Epithelial cell of esophagus (primary cell): Measurements from ENCODE around the gene NDUFB4.

ENCODE experiments used
- DNase-seq: peaks from one replicate; pipeline ENCODE4 v3.0.0; 2010; ENCODE audit warnings: low read depth
- H3K4me3 ChIP-seq: 2 replicates; pipeline ENCODE4 v1.5.1; 2011; ENCODE audit warnings: mild to moderate bottlenecking, low read length, control low read depth
- TF ChIP-seq, protein P1 (sequence below): IDR thresholded peaks from 2 replicates; pipeline ENCODE4 v1.5.1; 2011; ENCODE audit warnings: low read depth, mild to moderate bottlenecking, low read length, control low read depth, inconsistent platforms; ENCODE audit not compliant: insufficient read depth; ENCODE audit errors: missing control alignments

NDUFB4 gene

DNA sequence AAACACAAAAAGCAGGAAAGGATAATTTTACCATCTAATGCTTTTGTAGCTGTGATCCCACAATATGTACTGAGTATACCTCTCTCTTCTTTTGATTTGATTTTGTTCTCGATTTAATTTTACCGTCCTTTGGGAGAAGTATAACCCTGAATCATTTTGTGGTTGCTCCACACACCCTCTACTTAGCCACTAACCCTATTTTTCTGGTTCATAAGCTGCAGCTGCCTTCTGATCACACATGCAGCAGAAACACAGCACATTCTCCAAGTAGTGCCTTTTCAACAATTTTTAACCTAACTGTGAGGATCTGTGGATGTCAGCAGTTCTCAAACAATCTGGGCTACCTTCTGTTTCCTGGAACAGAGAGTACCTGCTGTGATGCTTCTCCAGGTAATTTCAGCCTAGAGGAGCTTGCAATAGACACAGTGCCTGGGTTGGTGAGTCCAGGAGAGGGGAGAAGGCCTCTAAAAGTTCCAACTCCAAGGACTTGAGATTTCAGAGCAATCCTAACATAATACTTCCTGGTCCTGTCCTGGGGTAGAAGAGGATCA is 45.6 kb downstream of the NDUFB4 start:
- DNase-seq: no peak
- no peak overlapping the region for H3K4me3 ChIP-seq
- TF ChIP-seq, protein P1, sequence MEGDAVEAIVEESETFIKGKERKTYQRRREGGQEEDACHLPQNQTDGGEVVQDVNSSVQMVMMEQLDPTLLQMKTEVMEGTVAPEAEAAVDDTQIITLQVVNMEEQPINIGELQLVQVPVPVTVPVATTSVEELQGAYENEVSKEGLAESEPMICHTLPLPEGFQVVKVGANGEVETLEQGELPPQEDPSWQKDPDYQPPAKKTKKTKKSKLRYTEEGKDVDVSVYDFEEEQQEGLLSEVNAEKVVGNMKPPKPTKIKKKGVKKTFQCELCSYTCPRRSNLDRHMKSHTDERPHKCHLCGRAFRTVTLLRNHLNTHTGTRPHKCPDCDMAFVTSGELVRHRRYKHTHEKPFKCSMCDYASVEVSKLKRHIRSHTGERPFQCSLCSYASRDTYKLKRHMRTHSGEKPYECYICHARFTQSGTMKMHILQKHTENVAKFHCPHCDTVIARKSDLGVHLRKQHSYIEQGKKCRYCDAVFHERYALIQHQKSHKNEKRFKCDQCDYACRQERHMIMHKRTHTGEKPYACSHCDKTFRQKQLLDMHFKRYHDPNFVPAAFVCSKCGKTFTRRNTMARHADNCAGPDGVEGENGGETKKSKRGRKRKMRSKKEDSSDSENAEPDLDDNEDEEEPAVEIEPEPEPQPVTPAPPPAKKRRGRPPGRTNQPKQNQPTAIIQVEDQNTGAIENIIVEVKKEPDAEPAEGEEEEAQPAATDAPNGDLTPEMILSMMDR: no peak

DNA sequence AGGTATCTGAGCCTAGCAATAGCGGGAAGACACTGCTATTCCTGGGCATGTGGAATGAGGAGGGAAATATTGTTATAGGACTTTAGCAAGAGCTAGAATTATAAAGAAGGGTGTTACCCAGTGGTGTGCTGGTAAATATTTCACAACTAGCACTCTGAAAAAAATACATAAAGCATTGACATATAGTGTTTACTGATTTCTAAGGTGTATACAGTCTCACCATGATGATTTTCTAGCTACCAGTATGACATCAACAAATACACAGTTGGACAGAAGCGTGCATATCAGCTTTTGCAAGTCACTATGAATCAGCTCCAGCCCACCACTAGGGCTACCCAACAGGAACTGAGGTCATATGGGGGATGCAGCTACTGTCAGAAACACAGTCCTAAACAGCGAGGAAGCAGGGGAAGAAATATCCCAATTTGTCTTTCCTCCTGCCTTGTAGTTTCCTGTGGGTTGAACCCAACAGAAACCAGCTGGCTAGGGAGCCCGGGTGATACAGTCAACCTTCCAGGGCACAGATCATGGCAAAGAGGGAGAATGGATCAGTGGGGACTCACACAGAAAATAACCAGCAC is 46.3 kb downstream of the NDUFB4 start:
- TF ChIP-seq, protein P1: no peak
- no peak for DNase-seq
- H3K4me3 ChIP-seq: no peak overlapping the region

DNA sequence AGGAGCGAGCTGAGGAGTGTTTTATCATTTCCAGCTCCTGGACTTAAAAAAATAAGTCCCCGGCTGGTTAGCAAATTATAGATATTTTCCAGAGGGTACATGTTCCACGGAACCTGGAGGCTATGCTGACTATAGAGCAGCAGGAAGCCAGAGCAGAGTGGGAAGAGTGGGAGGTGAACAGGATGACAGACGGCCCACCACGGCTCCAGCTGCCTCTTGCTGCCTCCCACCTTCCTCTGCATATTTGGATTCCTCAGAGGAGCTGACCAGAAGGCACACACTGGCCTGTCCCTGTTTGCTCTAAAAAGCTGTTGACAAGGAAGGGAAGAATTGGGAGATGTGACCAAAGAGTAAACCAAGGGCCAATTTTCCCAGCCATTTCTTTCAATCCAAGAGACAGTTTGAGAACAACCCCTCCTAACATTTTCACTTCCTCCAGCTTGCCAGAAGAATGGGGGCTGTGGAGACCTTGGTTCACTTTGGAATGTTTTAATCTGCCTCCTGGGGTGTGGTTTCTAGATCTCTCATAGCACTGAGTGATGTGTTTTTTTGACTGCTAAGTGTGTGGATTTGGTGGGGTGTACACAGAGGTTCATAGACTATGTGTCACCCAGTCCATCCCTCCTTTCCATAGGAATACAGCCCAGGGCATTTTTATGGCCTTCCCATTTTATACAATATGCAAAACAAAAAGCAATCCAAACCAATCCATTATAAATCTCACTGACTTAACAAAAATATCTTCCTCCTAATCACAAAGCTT is 49.1 kb downstream of the NDUFB4 start:
- DNase-seq: no peak
- H3K4me3 ChIP-seq: no peak overlapping the region
- TF ChIP-seq, protein P1: no peak

DNA sequence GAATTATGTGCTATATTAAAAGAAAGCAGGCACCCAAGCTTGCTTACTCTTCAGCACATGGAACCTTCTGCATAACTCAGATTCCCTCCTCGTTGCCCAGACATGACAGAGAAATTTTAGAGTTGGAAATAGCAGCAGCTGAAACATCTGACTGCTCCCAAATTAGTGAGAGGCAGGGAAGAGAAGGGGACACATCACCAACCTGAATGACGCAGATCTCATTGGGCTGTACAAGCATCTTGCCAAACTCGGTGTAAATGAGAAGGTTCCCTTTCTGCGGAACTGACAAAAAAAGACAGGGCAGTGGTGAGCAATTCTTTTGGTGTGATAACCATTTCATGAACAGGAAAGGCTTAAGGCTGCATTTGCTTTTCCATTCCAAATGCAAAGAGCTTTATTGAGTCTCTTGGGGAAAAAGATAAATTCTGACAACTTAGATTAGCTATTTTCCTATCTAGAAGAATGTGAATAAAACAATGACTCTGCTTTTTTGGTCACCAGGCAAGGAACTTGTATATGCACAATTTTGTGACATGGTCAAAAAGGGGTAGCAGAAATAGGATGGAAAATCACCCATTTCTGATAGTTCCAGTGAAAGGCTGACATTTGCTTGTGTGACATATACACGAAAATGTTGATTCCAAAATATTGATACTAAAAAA is 50.8 kb downstream of the NDUFB4 start:
- DNase-seq: no peak
- TF ChIP-seq, protein P1: no peak
- H3K4me3 ChIP-seq: no peak overlapping the region

DNA sequence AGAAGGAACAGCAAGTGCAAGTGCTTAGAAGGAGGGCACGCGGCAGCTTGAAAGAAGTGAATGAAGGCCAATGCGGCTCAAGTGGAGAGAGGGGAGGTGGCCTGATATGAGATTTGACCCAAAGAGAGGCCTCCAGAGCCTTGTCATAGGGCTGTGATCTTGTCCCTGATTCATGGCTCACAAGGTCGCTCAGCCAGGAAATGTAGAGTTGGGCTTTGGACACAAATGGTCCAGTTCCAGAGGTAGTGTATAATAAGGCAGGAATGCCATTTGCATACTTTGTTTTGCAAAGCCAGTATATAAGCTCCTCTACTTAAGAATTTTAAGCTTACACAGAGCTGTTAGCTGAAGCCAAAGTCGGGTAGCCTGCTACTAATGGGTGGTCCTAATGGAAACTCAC is 52.2 kb downstream of the NDUFB4 start:
- TF ChIP-seq, protein P1: no peak
- H3K4me3 ChIP-seq: no peak overlapping the region
- DNase-seq: no peak

DNA sequence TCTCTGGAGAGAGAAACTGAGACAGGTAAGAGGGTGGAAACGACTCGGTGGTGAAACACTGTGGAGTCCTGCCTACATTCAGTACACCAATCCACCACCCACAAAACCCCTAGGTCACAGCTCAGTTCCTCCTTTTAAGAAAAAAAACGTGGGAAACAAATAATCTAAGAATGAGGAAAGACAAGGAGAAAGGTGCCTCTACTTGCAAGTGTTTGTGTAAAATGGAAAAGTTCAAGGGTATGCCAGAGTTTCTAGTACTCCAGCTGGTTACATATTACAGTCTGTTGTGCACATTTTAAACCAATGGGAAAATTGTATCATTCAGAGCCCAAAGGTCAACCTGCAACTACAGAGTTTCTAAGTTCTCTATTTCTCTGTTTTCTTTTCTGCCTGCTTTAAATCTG is 53.7 kb downstream of the NDUFB4 start:
- no peak for DNase-seq
- TF ChIP-seq, protein P1: no peak
- no peak overlapping the region for H3K4me3 ChIP-seq
